Endothelial cell (in vitro differentiated cells): ENCODE data around the gene GRAMD1B. TPM values are rescaled to one million over a fixed set of nuclear protein-coding genes. Genes with fewer than 3 reads are reported as not detected.

Source experiments
- DNase-seq: peaks from one replicate; pipeline ENCODE4 v3.0.0; 2021; ENCODE audit warnings: low spot score
- H3K27ac Mint-ChIP-seq: one replicate; pipeline ENCODE4 v1.8.0; 2021; ENCODE audit warnings: mixed read lengths, inconsistent platforms; ENCODE audit not compliant: unreplicated experiment
- H3K27me3 Mint-ChIP-seq: one replicate; pipeline ENCODE4 v1.8.0; 2021; ENCODE audit warnings: mild to moderate bottlenecking, moderate library complexity, mixed read lengths, inconsistent platforms; ENCODE audit not compliant: unreplicated experiment
- H3K36me3 Mint-ChIP-seq: one replicate; pipeline ENCODE4 v1.8.0; 2021; ENCODE audit warnings: mild to moderate bottlenecking, low read depth, mixed read lengths, inconsistent platforms; ENCODE audit not compliant: unreplicated experiment
- H3K4me1 Mint-ChIP-seq: one replicate; pipeline ENCODE4 v1.8.0; 2021; ENCODE audit warnings: mild to moderate bottlenecking, mixed read lengths, inconsistent platforms; ENCODE audit not compliant: unreplicated experiment
- H3K4me3 Mint-ChIP-seq: one replicate; pipeline ENCODE4 v1.8.0; 2021; ENCODE audit warnings: mild to moderate bottlenecking, mixed read lengths, inconsistent platforms; ENCODE audit not compliant: unreplicated experiment
- H3K9me3 Mint-ChIP-seq: one replicate; pipeline ENCODE4 v1.8.0; 2021; ENCODE audit warnings: mixed read lengths, inconsistent platforms; ENCODE audit not compliant: unreplicated experiment
- CTCF ChIP-seq: fragments of 200-600 bp; sonication (generic); IDR thresholded peaks from one replicate; pipeline ENCODE4 v1.5.0; 2021; ENCODE audit warnings: antibody characterized with exemption; ENCODE audit not compliant: unreplicated experiment
- total RNA-seq: library from RNA; stranded (reverse); fragmentation: NEBNext Ultra II Directional; extraction: Animal tissue kit (Norgen Biotek cat#: 25700); gene quantifications from one replicate; pipeline ENCODE4 v1.2.1, GENCODE V29; 2021; ENCODE audit not compliant: unreplicated experiment

Gene GRAMD1B
- total RNA-seq, 1 donor from 2014 or later, result 49.6 TPM

- Mint-ChIP-seq H3K27ac (no peak overlapping the region), H3K36me3 (peaks cover 4% of the 10 kb centered on the region), H3K9me3 (no peaks in the 10 kb centered on the region), H3K4me3 (no peak overlapping the region), H3K4me1 (peaks cover 22% of the 10 kb centered on the region), H3K27me3 (peaks cover 5% of the 10 kb centered on the region)
- TF ChIP-seq CTCF, result no peak
- DNase-seq, result no peak
Observed at GRCh38 chr11:123527526-123527925, 97.5 kb downstream of the GRAMD1B start.

- Mint-ChIP-seq H3K4me1 (peaks cover 19% of the 10 kb centered on the region), H3K27me3 (peaks cover 5% of the 10 kb centered on the region), H3K27ac (no peak overlapping the region), H3K36me3 (peaks cover 4% of the 10 kb centered on the region), H3K9me3 (no peaks in the 10 kb centered on the region), H3K4me3 (no peak overlapping the region)
- DNase-seq, result no peak
- no peak for TF ChIP-seq CTCF
Observed at GRCh38 chr11:123527947-123528346, 97.9 kb downstream of the GRAMD1B start.

- Mint-ChIP-seq H3K27me3 (peaks cover 4% of the 10 kb centered on the region), H3K27ac (no peak overlapping the region), H3K4me1 (no peaks in the 10 kb centered on the region), H3K4me3 (no peak overlapping the region), H3K9me3 (no peaks in the 10 kb centered on the region), H3K36me3 (peaks cover 9% of the 10 kb centered on the region)
- no peak for DNase-seq
- no peak for TF ChIP-seq CTCF
Observed at GRCh38 chr11:123531325-123531724, 101.3 kb downstream of the GRAMD1B start.

- Mint-ChIP-seq H3K4me1 (peaks cover 6% of the 10 kb centered on the region), H3K4me3 (no peak overlapping the region), H3K9me3 (no peaks in the 10 kb centered on the region), H3K36me3 (peaks cover 9% of the 10 kb centered on the region), H3K27ac (no peak overlapping the region), H3K27me3 (peaks cover 4% of the 10 kb centered on the region)
- DNase-seq, result no peak
- TF ChIP-seq CTCF, result no peak
Observed at GRCh38 chr11:123532131-123532530, 102.1 kb downstream of the GRAMD1B start.

- H3K4me1 Mint-ChIP-seq, result peaks cover 13% of the 10 kb centered on the region
- no peaks in the 10 kb centered on the region for H3K9me3 Mint-ChIP-seq
- no peak overlapping the region for H3K27ac Mint-ChIP-seq
- no peak for TF ChIP-seq CTCF
- no peak overlapping the region for H3K4me3 Mint-ChIP-seq
- peaks cover 2% of the 10 kb centered on the region for H3K27me3 Mint-ChIP-seq
- no peak for DNase-seq
- peaks cover 13% of the 10 kb centered on the region for H3K36me3 Mint-ChIP-seq
Observed at GRCh38 chr11:123535401-123535800, 105.3 kb downstream of the GRAMD1B start.
